GM19328 (cell line): ENCODE data around the gene DENND1B.
"Not testable (repeated sequence)": the region's sequence is repeated elsewhere in the genome, so short reads cannot be mapped to it uniquely, and the experiment has no call there.

Experiments used
- ATAC-seq: cut with Tn5 transposase; IDR thresholded peaks from one replicate; pipeline ENCODE4 v1.9.1; 2021; ENCODE audit warnings: mild to moderate bottlenecking, moderate library complexity; ENCODE audit not compliant: unreplicated experiment

Gene DENND1B

GRCh38 chr1:197786280-197786679 is 11.0 kb upstream of the DENND1B start:
- ATAC-seq = no peak

GRCh38 chr1:197783510-197783948 is 8.2 kb upstream of the DENND1B start:
- no peak for ATAC-seq

- ATAC-seq = no peak
These were observed 7.6 kb upstream of the DENND1B start for GRCh38 chr1:197782722-197783360.

GRCh38 chr1:197781968-197782721 is 6.9 kb upstream of the DENND1B start:
- ATAC-seq = no peak

GRCh38 chr1:197779921-197780320 is 4.6 kb upstream of the DENND1B start:
- no peak for ATAC-seq

GRCh38 chr1:197778366-197778945 is 3.2 kb upstream of the DENND1B start:
- ATAC-seq = no peak

- peak; percentile 28 for ATAC-seq
These were observed 1.2 kb upstream of the DENND1B start for GRCh38 chr1:197776351-197777105.

GRCh38 chr1:197774466-197775281 is 606 bp downstream of the DENND1B start:
- ATAC-seq = peak; percentile 32

- no peak for ATAC-seq
These were observed 1.4 kb downstream of the DENND1B start for GRCh38 chr1:197773856-197774255.

- no peak for ATAC-seq
These were observed 3.2 kb downstream of the DENND1B start for GRCh38 chr1:197771904-197772556.

- no peak for ATAC-seq
These were observed 3.9 kb downstream of the DENND1B start for GRCh38 chr1:197771386-197771785.

GRCh38 chr1:197770243-197770642 is 5.0 kb downstream of the DENND1B start:
- ATAC-seq = no peak

- ATAC-seq = no peak
These were observed 6.0 kb downstream of the DENND1B start for GRCh38 chr1:197769287-197769686.

GRCh38 chr1:197768014-197768805 is 7.1 kb downstream of the DENND1B start:
- no peak for ATAC-seq

- ATAC-seq = no peak
These were observed 11.5 kb downstream of the DENND1B start for GRCh38 chr1:197763769-197764168.

GRCh38 chr1:197763307-197763706 is 12.0 kb downstream of the DENND1B start:
- ATAC-seq = no peak

- ATAC-seq = peak; percentile 62
These were observed 13.6 kb downstream of the DENND1B start for GRCh38 chr1:197761654-197762053.

GRCh38 chr1:197755553-197755952 is 19.7 kb downstream of the DENND1B start:
- ATAC-seq = not testable (repeated sequence)

GRCh38 chr1:197752652-197753164 is 22.6 kb downstream of the DENND1B start:
- not testable (repeated sequence) for ATAC-seq
